MM.1S (cell line): ENCODE data around the gene SHISA9.

Experiments used
- CTCF ChIP-seq: fragments of 300-600 bp; sonication (generic); IDR thresholded peaks from 2 replicates; pipeline ENCODE4 v1.5.1; 2016; ENCODE audit warnings: antibody characterized with exemption, low read length, mixed read lengths
- EZH2 ChIP-seq: fragments of 300-600 bp; sonication (generic); optimal IDR thresholded peaks from 2 replicates; pipeline ENCODE3; 2017; ENCODE audit warnings: low read depth, mild to moderate bottlenecking, antibody characterized with exemption, low read length, mixed read lengths
- EZH2phosphoT487 ChIP-seq: fragments of 300-600 bp; sonication (generic); IDR thresholded peaks from 2 replicates; pipeline ENCODE4 v1.6.1; 2018; ENCODE audit warnings: antibody characterized with exemption, low read length

GRCh38 chr16:13289515-13289914, 388.1 kb downstream of the SHISA9 start:
- no peak for TF ChIP-seq CTCF
- TF ChIP-seq EZH2, result no peak
- no peak for TF ChIP-seq EZH2phosphoT487
